ENCODE data around the gene WDR70. TPM values are rescaled to one million over a fixed set of nuclear protein-coding genes. Genes with fewer than 3 reads are reported as not detected.

The WDR70 gene
- total RNA-seq, 2 experiments from 2014 or later = 24.5 to 34.6 TPM

- no peak overlapping the region for H3K4me3 ChIP-seq (ENCODE audit: low read length)
- Mint-ChIP-seq H3K27me3 (peaks cover 11% of the 10 kb centered on the region), H3K9me3 (peaks cover 5% of the 10 kb centered on the region), H3K4me3 (no peak overlapping the region), H3K27ac (no peak overlapping the region), H3K36me3 (ENCODE audit: low read depth) (no peaks in the 10 kb centered on the region), H3K4me1 (ENCODE audit: low read depth) (no peaks in the 10 kb centered on the region)
- no peaks in the 10 kb centered on the region for H3K36me3 ChIP-seq (ENCODE audit: insufficient read depth, low read length)
- ChIA-PET CTCF (no interaction called here), POLR2A (no interaction called here)
- no peaks in the 10 kb centered on the region for H3K27me3 ChIP-seq (ENCODE audit: control insufficient read depth in 1 of 2, insufficient read depth in 2 of 2, low read length in 2 of 2)
- no peaks in the 10 kb centered on the region for H3K9me3 ChIP-seq (ENCODE audit: control insufficient read depth in 1 of 2, insufficient read depth in 1 of 2, low read length in 2 of 2)
- intact Hi-C loops (cut with DNase I, micrococcal nuclease) = no loop called here
- DNase-seq (no peak), ATAC-seq (ENCODE audit: poor library complexity) (no peak)
- H3K4me1 ChIP-seq (ENCODE audit: insufficient read depth, low read length) = no peaks in the 10 kb centered on the region
- H3K27ac ChIP-seq (ENCODE audit: low read depth in 1 of 2, low read length in 2 of 2) = no peak overlapping the region
- TF ChIP-seq CTCF (IDR thresholded peaks at IDR 0.05) = no peak
Measured at GRCh38 chr5:37769108-37769507, 390.0 kb downstream of the WDR70 start.

- H3K4me1 ChIP-seq (ENCODE audit: insufficient read depth, low read length) = no peaks in the 10 kb centered on the region
- ATAC-seq (ENCODE audit: poor library complexity) (no peak), DNase-seq (no peak)
- intact Hi-C loops (cut with DNase I, micrococcal nuclease) = no loop called here
- Mint-ChIP-seq H3K27me3 (peaks cover 11% of the 10 kb centered on the region), H3K4me3 (no peak overlapping the region), H3K27ac (no peak overlapping the region), H3K36me3 (ENCODE audit: low read depth) (no peaks in the 10 kb centered on the region), H3K9me3 (peaks cover 6% of the 10 kb centered on the region), H3K4me1 (ENCODE audit: low read depth) (no peaks in the 10 kb centered on the region)
- no peaks in the 10 kb centered on the region for H3K27me3 ChIP-seq (ENCODE audit: control insufficient read depth in 1 of 2, insufficient read depth in 2 of 2, low read length in 2 of 2)
- ChIA-PET POLR2A (no interaction called here), CTCF (no interaction called here)
- no peaks in the 10 kb centered on the region for H3K36me3 ChIP-seq (ENCODE audit: insufficient read depth, low read length)
- H3K27ac ChIP-seq (ENCODE audit: low read depth in 1 of 2, low read length in 2 of 2) = no peak overlapping the region
- peaks cover 4 to 5% of the 10 kb centered on the region in 2 experiments for H3K9me3 ChIP-seq (ENCODE audit: control insufficient read depth in 1 of 2, insufficient read depth in 1 of 2, low read length in 2 of 2)
- H3K4me3 ChIP-seq (ENCODE audit: low read length) = no peak overlapping the region
- no peak for TF ChIP-seq CTCF (IDR thresholded peaks at IDR 0.05)
Measured at GRCh38 chr5:37769840-37770239, 390.7 kb downstream of the WDR70 start.

- ATAC-seq (ENCODE audit: poor library complexity) (no peak), DNase-seq (no peak)
- POLR2A ChIA-PET = no interaction called here
- no peak overlapping the region for H3K27ac Mint-ChIP-seq
- H3K4me1 Mint-ChIP-seq (ENCODE audit: low read depth) = no peaks in the 10 kb centered on the region
- CTCF ChIA-PET = no interaction called here
- H3K36me3 Mint-ChIP-seq (ENCODE audit: low read depth) = no peaks in the 10 kb centered on the region
- intact Hi-C loops (cut with DNase I, micrococcal nuclease) = no loop called here
- Histone ChIP-seq H3K4me1 (ENCODE audit: insufficient read depth, low read length) (no peaks in the 10 kb centered on the region), H3K9me3 (ENCODE audit: control insufficient read depth in 1 of 2, insufficient read depth in 1 of 2, low read length in 2 of 2) (peaks cover 9 to 12% of the 10 kb centered on the region in 2 experiments), H3K27me3 (ENCODE audit: control insufficient read depth in 1 of 2, insufficient read depth in 2 of 2, low read length in 2 of 2) (no peaks in the 10 kb centered on the region), H3K36me3 (ENCODE audit: insufficient read depth, low read length) (no peaks in the 10 kb centered on the region), H3K4me3 (ENCODE audit: low read length) (no peak overlapping the region), H3K27ac (ENCODE audit: low read depth in 1 of 2, low read length in 2 of 2) (no peak overlapping the region)
- TF ChIP-seq CTCF (IDR thresholded peaks at IDR 0.05) = no peak
- no peak overlapping the region for H3K4me3 Mint-ChIP-seq
- H3K9me3 Mint-ChIP-seq = peaks cover 9% of the 10 kb centered on the region
- H3K27me3 Mint-ChIP-seq = peaks cover 11% of the 10 kb centered on the region
Measured at GRCh38 chr5:37770786-37771185, 391.7 kb downstream of the WDR70 start.
